GM19395 (cell line): Measurements from ENCODE around the gene BMP8A.
"Not testable (repeated sequence)": the region's sequence is repeated elsewhere in the genome, so short reads cannot be mapped to it uniquely, and the experiment has no call there.

ENCODE experiments used
- ATAC-seq: cut with Tn5 transposase; IDR thresholded peaks from one replicate; pipeline ENCODE4 v1.9.1; 2021; ENCODE audit warnings: mild to moderate bottlenecking, moderate library complexity; ENCODE audit not compliant: unreplicated experiment

Gene BMP8A

DNA sequence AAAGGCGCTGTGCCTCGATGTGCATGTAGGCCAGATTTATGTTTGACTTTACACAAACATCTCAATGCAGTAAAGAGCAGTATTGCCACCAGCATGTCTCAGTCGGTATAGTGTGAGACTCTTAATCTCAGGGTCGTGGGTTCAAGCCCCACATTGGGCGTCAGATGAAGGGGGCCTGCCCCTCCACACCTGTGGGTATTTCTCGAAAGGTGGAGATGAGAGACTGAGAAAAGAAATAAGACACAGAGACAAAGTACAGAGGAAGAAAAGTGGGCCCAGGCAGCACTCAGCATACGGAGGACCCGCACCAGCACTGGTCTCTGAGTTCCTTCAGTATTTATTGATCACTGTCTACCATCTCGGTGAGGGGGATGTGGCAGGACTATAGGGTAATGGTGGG is 13.0 kb downstream of the BMP8A start:
- not testable (repeated sequence) for ATAC-seq

DNA sequence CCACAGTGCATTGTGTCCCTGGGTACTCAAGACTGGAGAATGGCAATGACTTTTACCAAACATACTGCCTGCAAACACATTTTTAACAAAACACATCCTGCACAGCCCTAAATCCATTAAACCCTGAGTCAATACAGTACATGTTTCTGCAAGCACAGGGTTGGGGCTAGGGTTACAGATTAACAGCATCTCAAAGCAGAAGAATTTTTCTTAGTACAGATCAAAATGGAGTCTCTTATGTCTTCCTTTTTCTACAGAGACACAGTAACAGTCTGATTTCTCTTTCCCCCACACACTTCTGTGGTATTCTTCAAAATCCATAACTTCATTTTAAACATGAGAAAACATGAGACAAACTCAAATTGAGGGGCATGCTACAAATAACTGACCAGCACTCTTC is 13.9 kb downstream of the BMP8A start:
- ATAC-seq = no peak

DNA sequence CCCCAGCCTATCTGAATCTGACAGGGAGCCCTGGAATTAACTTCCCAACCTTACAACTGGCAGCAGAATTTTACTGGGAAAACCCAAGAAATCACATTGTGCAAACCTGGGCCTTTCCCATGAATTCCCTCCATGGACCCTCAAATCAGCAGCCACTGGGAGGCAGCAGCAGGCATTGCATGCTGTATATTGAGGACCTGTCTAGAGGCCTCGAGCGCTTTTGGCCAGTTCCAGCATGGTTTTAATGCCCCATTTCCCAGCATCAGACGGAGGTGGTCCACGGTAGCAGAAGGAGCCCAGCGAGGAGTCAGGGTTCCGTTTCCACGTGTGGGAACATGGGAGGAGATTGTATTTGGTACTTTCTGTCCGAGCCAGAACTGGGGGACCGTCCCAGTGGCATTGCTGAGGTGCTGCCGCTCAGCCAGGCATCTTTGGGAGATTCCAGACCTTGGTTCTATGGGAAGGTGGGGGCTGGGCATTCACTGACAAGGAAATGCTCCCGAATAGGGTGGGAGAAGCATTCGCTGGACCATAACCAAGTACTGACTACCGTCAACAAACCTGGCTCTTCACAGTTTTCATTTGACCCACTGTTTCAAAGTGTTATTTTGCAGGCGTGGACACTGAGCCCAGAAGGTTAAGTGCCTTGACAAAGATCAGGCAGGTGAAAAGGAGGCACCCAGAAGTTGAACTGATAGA is 15.9 kb downstream of the BMP8A start:
- no peak for ATAC-seq

GRCh38 chr1:39508266-39508665 is 16.8 kb downstream of the BMP8A start:
- no peak for ATAC-seq

DNA sequence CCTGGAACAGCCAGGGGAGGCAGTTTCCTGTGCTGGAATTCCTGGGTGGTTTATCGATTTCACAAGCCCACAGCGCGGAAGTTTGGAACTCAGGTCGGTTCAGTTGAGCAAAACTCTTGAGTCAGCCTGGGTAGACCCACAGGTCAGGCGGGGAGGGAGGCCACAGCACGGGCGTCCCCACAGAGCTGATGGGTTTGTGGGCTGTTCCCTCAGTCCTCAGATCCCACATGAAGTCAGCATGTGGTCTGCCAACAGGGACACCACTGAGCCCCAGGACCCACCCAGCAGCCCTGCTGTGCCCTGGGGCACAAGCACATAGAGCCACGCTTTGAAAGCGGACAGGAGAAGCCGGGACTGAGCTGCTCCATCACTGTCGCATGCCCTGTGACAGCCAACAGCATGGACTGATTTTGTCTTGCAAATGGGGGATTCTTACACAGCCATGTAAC is 17.4 kb downstream of the BMP8A start:
- ATAC-seq = no peak

DNA sequence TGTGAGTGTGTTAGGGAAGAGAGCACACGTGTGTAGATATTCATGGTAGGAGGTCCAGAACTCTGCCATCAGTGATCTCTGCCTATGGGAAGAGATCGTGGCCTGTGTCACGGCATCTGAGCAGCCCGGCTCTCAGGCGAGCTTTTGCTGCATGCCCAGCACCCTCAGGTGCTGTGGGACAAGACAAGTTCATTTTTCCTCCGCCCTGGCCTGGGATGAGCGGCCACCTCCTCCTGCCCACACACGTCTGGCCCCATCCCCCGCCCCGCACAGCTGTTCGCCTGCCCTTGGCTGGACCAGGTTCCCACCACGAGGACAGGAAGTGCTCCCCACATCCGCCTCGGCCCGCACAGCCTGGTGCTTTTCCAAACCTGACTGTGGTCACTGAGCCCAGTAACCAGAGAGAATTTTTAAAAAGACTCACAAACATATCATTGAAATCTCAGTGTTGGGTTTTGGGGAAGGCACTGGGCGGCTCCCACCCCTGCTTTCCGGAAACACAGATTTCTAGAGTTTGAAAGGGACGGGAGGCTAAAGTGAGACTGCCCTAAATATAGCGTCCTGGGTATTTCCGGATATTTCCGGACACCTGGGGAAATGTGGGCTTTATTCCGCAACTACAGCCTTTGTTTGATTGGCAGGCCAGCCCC is 18.0 kb downstream of the BMP8A start:
- peak; percentile 69 for ATAC-seq

- not testable (repeated sequence) for ATAC-seq
These were observed 19.2 kb downstream of the BMP8A start for GRCh38 chr1:39510570-39511186.

DNA sequence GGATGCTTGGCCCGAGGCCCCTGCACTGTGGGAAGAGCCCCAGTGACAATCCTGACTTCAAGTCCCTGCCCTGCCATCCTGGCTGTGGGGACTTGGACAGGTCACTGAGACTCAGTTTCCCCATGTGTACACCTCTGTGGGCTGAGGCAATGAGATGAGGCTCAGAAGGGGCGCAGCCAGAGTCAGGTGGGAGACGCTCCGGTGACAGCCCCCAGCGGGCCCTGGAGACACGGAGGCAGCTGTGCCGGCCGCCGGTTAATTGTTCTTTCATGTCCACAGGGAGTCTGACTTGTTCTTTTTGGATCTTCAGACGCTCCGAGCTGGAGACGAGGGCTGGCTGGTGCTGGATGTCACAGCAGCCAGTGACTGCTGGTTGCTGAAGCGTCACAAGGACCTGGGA is 20.0 kb downstream of the BMP8A start:
- ATAC-seq = not testable (repeated sequence)

DNA sequence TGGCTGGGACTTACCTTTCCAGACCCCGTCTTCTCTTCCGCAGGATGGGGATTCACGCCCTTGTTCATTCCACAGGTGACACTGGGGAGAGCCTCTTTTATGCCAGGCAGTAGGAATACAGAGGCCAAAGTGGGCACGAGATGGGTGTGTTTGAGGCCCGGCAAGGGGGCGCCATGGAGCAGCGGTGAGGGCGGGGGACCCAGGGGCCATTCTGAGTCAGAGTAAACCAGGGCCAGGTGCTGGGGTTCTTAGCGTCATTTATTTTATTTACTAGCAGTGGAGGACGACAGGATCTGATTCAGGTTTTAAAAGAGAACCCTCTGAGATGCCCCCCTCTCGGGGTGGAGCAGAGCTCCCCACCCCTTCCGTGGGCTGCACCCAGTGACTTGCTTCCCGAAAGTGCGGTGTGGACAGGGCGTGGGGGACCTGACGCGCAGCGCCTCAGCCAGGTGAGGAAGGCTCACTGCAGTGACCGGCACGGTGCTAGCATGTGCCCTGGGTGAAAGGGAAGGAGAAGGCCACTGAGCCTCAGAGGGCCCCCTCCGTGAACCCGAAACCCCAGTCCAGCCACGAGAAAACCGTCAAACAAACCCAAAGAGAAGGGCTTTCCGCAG is 20.9 kb downstream of the BMP8A start:
- not testable (repeated sequence) for ATAC-seq

DNA sequence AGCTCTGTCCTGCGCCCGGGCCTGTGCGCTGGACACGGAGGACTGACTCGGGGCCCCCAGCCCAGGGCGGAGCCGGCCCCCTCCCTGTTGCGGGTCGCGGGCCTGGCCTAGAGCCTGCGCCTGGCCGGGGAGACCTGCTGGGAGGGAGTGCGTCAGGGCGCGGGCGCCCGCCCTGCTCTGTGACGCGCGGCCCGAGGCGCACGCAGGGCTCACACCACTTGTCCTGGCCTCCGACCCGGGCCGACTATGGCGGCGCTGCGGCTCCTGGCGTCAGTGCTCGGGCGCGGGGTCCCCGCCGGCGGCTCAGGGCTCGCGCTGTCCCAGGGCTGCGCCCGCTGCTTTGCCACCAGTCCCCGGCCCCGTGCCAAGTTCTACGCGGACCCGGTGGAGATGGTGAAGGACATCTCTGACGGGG is 23.3 kb downstream of the BMP8A start:
- ATAC-seq = not testable (repeated sequence)

- not testable (repeated sequence) for ATAC-seq
These were observed 24.0 kb downstream of the BMP8A start for GRCh38 chr1:39515131-39516086.

GRCh38 chr1:39516841-39517240 is 25.4 kb downstream of the BMP8A start:
- ATAC-seq = not testable (repeated sequence)

- not testable (repeated sequence) for ATAC-seq
These were observed 26.5 kb downstream of the BMP8A start for GRCh38 chr1:39517936-39518335.

GRCh38 chr1:39519376-39519775 is 27.9 kb downstream of the BMP8A start:
- not testable (repeated sequence) for ATAC-seq

DNA sequence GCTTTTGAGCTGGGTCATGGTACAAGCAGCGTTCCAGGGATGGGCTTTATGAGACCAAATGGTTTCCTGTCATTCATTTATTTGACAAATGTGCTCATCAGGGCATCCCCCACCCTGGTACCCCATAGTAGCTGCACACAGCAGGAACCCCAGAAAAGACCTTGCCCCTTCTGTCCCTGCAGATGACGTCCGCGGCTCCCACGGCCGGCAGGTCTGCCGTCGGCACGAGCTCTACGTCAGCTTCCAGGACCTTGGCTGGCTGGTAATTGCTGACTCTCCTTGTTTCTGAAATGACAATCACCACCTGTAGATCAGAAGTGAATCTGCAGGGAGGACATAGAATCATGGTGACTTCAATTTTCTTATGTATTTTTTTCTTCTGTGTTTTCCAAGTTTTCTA is 30.8 kb downstream of the BMP8A start:
- not testable (repeated sequence) for ATAC-seq

GRCh38 chr1:39522661-39523567 is 31.5 kb downstream of the BMP8A start:
- ATAC-seq = no peak

DNA sequence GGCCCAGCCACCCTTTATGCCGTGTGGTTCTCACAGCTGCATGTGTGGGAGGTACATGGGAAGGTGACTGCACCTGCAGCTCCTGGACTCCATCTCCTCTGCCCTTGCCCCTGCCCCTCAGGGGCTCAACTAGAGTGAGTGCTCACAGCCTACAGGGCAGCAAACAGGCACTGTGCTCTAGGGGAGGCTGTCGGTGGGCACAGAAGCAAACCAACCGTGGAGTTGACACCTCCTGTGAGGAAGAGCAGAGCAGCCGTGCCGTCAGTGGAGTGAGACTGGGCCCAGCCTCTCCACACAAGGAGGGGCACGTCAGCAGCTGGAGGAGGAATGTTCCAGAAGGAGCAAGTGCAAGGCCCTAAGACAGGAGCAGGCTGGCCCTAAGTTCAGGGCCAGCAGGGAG is 32.7 kb downstream of the BMP8A start:
- no peak for ATAC-seq

- ATAC-seq = no peak
These were observed 33.3 kb downstream of the BMP8A start for GRCh38 chr1:39524591-39525365.
